ENCODE data around the gene CCDC112. TPM values are rescaled to one million over a fixed set of nuclear protein-coding genes. Genes with fewer than 3 reads are reported as not detected.

Gene CCDC112
- total RNA-seq, 2 experiments from 2014 or later = 3.1 to 3.9 TPM

DNA sequence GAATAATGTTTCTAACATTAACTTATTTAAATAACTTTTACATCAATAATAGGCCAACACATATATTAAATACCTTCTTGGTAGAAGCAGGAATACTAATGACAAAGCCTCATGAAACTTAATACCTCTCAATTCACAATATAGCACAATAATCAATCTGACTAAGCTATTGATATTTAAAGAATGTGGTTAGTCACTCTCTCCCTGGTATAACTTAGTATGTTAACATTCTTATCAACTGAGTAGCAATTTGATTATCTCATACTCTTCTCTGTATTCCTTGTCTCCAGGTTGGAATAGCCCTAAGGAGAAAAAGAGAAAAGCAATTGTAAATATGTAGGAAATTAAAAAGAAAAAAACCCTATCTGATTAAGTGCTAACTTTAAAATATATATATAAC is 28.8 kb downstream of the CCDC112 start:
- Histone ChIP-seq H3K9me3 (ENCODE audit: control insufficient read depth in 1 of 2, insufficient read depth in 1 of 2, low read length in 2 of 2) (no peaks in the 10 kb centered on the region), H3K27me3 (ENCODE audit: control insufficient read depth in 1 of 2, insufficient read depth in 2 of 2, low read length in 2 of 2) (no peaks in the 10 kb centered on the region), H3K4me3 (ENCODE audit: low read length) (no peak overlapping the region), H3K36me3 (ENCODE audit: insufficient read depth, low read length) (no peaks in the 10 kb centered on the region), H3K27ac (ENCODE audit: low read depth in 1 of 2, low read length in 2 of 2) (no peak overlapping the region), H3K4me1 (ENCODE audit: insufficient read depth, low read length) (peaks cover 4% of the 10 kb centered on the region)
- H3K27ac Mint-ChIP-seq = no peak overlapping the region
- no peak for ATAC-seq (ENCODE audit: poor library complexity)
- H3K27me3 Mint-ChIP-seq = no peaks in the 10 kb centered on the region
- intact Hi-C loops (cut with DNase I, micrococcal nuclease) = no loop called here
- peaks cover 19% of the 10 kb centered on the region for H3K36me3 Mint-ChIP-seq (ENCODE audit: low read depth)
- H3K9me3 Mint-ChIP-seq = no peaks in the 10 kb centered on the region
- ChIA-PET CTCF (no interaction called here), POLR2A (interaction anchor here (1.2 kb wide), 1 partner anchor 28 kb away, joined by 3 read pairs; the partner anchor contains the start of gene CCDC112)
- peaks cover 10% of the 10 kb centered on the region for H3K4me1 Mint-ChIP-seq (ENCODE audit: low read depth)
- DNase-seq = no peak
- H3K4me3 Mint-ChIP-seq = no peak overlapping the region
- TF ChIP-seq, protein P1, sequence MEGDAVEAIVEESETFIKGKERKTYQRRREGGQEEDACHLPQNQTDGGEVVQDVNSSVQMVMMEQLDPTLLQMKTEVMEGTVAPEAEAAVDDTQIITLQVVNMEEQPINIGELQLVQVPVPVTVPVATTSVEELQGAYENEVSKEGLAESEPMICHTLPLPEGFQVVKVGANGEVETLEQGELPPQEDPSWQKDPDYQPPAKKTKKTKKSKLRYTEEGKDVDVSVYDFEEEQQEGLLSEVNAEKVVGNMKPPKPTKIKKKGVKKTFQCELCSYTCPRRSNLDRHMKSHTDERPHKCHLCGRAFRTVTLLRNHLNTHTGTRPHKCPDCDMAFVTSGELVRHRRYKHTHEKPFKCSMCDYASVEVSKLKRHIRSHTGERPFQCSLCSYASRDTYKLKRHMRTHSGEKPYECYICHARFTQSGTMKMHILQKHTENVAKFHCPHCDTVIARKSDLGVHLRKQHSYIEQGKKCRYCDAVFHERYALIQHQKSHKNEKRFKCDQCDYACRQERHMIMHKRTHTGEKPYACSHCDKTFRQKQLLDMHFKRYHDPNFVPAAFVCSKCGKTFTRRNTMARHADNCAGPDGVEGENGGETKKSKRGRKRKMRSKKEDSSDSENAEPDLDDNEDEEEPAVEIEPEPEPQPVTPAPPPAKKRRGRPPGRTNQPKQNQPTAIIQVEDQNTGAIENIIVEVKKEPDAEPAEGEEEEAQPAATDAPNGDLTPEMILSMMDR (IDR thresholded peaks at IDR 0.05) = no peak

DNA sequence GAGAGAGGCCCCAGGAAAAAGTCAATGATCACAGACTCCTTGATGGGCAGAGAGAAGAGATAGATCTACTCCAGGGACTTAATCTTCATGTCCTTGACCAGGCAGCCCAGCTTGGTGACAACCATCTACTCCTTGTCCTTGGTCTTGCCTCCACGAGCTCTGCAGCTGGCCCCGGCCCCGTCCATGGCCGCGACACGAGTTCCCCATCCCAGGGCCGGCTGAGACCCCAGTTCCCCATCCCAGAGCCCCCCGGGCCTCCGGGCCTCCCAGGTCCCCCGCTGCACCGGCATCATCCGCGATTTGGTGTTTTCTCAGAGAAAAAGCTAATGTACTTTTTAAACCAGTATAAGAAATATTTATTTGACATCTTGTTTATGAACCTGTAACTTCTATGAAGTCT is 31.2 kb downstream of the CCDC112 start:
- H3K27ac Mint-ChIP-seq = no peak overlapping the region
- H3K27ac ChIP-seq (ENCODE audit: low read depth in 1 of 2, low read length in 2 of 2) = no peak overlapping the region
- H3K27me3 ChIP-seq (ENCODE audit: control insufficient read depth in 1 of 2, insufficient read depth in 2 of 2, low read length in 2 of 2) = no peaks in the 10 kb centered on the region
- peaks cover 14% of the 10 kb centered on the region for H3K4me1 ChIP-seq (ENCODE audit: insufficient read depth, low read length)
- H3K27me3 Mint-ChIP-seq = no peaks in the 10 kb centered on the region
- H3K4me3 ChIP-seq (ENCODE audit: low read length) = no peak overlapping the region
- peaks cover 29% of the 10 kb centered on the region for H3K4me1 Mint-ChIP-seq (ENCODE audit: low read depth)
- TF ChIP-seq, protein P1 (IDR thresholded peaks at IDR 0.05) = no peak
- H3K36me3 Mint-ChIP-seq (ENCODE audit: low read depth) = peaks cover 22% of the 10 kb centered on the region
- ATAC-seq (ENCODE audit: poor library complexity) = no peak
- DNase-seq = no peak
- H3K4me3 Mint-ChIP-seq = no peak overlapping the region
- H3K9me3 ChIP-seq (ENCODE audit: control insufficient read depth in 1 of 2, insufficient read depth in 1 of 2, low read length in 2 of 2) = no peaks in the 10 kb centered on the region
- POLR2A ChIA-PET = no interaction called here
- intact Hi-C loops (cut with DNase I, micrococcal nuclease) = loop anchor here in 1 of 2 experiments (2.0 kb wide), 1 partner anchor 30 kb away; no protein-coding TSS in a partner anchor
- H3K36me3 ChIP-seq (ENCODE audit: insufficient read depth, low read length) = no peaks in the 10 kb centered on the region
- CTCF ChIA-PET = no interaction called here
- no peaks in the 10 kb centered on the region for H3K9me3 Mint-ChIP-seq

DNA sequence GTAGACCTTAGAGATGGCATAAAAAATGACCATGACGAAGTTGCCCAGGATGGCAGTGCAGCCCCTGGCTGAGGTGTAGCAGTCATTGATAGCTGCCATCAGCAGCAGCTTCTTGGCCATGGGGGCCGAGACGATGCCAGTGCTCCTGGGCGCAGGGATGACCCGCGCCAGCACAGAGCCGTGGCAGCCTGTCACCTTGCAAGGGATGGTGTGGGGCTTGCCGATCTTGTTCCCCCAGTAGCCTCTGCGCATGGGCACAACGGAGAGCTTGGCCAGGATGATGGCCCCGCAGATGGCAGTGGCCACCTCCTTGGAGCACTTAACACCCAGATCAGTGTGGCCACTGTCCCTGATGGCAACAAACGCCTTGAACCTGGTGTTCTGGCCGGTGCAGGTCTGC is 31.7 kb downstream of the CCDC112 start:
- CTCF ChIA-PET = no interaction called here
- no peak for ATAC-seq (ENCODE audit: poor library complexity)
- no peaks in the 10 kb centered on the region for H3K9me3 Mint-ChIP-seq

More for the DNA sequence above, 31.7 kb downstream of the CCDC112 start:
- POLR2A ChIA-PET = no interaction called here
- TF ChIP-seq, protein P1 (IDR thresholded peaks at IDR 0.05) = no peak
- no peak for DNase-seq
- Mint-ChIP-seq H3K27me3 (no peaks in the 10 kb centered on the region), H3K4me3 (no peak overlapping the region), H3K36me3 (ENCODE audit: low read depth) (peaks cover 25% of the 10 kb centered on the region), H3K27ac (no peak overlapping the region), H3K4me1 (ENCODE audit: low read depth) (peaks cover 33% of the 10 kb centered on the region)
- peaks cover 14% of the 10 kb centered on the region for H3K4me1 ChIP-seq (ENCODE audit: insufficient read depth, low read length)
- no peaks in the 10 kb centered on the region for H3K27me3 ChIP-seq (ENCODE audit: control insufficient read depth in 1 of 2, insufficient read depth in 2 of 2, low read length in 2 of 2)
- no peak overlapping the region for H3K27ac ChIP-seq (ENCODE audit: low read depth in 1 of 2, low read length in 2 of 2)
- intact Hi-C loops (cut with DNase I, micrococcal nuclease) = loop anchor here in 1 of 2 experiments (2.0 to 5.0 kb wide), 2 partner anchors 30 to 97 kb away; partner anchors contain the start of gene TRIM36
- H3K36me3 ChIP-seq (ENCODE audit: insufficient read depth, low read length) = no peaks in the 10 kb centered on the region
- H3K4me3 ChIP-seq (ENCODE audit: low read length) = no peak overlapping the region
- no peaks in the 10 kb centered on the region for H3K9me3 ChIP-seq (ENCODE audit: control insufficient read depth in 1 of 2, insufficient read depth in 1 of 2, low read length in 2 of 2)

Measured in CD4-positive, alpha-beta T cell (primary cell).